ENCODE results near the gene TMEM125.

Gene TMEM125

DNA sequence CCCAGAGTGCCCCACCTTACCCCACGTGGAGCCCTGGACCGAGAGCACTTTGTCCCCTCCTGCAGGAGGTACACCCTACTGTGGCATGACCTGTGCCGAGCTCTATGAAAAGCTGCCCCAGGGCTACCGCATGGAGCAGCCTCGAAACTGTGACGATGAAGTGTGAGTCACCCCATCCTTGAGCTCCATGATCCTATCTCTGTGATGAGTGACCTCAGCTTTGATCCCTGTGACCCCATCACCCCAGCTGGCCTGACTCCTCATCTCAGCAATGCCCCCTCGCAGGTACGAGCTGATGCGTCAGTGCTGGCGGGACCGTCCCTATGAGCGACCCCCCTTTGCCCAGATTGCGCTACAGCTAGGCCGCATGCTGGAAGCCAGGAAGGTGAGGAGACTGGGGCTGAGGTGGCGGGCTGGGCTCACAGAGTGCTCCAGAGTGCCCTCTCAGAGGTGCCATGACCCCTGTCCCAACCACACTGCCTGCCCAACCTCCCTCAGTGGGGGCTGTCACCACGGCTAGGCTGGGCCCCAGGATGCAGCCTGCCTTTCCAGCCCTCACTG, 51.6 kb downstream of the TMEM125 start:
- no peak for DNase-seq (ENCODE audit: low read depth)
- TF ChIP-seq, protein P1, sequence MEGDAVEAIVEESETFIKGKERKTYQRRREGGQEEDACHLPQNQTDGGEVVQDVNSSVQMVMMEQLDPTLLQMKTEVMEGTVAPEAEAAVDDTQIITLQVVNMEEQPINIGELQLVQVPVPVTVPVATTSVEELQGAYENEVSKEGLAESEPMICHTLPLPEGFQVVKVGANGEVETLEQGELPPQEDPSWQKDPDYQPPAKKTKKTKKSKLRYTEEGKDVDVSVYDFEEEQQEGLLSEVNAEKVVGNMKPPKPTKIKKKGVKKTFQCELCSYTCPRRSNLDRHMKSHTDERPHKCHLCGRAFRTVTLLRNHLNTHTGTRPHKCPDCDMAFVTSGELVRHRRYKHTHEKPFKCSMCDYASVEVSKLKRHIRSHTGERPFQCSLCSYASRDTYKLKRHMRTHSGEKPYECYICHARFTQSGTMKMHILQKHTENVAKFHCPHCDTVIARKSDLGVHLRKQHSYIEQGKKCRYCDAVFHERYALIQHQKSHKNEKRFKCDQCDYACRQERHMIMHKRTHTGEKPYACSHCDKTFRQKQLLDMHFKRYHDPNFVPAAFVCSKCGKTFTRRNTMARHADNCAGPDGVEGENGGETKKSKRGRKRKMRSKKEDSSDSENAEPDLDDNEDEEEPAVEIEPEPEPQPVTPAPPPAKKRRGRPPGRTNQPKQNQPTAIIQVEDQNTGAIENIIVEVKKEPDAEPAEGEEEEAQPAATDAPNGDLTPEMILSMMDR (IDR thresholded peaks at IDR 0.05; ENCODE audit: low read length, missing control alignments), result no peak

DNA sequence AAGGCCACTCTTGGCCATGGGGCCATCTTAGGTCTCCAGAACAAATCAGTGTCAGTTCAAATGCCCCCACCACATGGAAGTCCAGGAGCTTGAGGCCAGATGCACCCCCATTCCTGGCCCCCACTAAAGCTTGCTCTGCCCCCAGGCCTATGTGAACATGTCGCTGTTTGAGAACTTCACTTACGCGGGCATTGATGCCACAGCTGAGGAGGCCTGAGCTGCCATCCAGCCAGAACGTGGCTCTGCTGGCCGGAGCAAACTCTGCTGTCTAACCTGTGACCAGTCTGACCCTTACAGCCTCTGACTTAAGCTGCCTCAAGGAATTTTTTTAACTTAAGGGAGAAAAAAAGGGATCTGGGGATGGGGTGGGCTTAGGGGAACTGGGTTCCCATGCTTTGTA, 52.7 kb downstream of the TMEM125 start:
- TF ChIP-seq, protein P1 (IDR thresholded peaks at IDR 0.05; ENCODE audit: low read length, missing control alignments), result no peak
- no peak overlapping the region for H3K4me3 ChIP-seq (replicated peaks; ENCODE audit: low read depth, low read length)
- no peak for DNase-seq (ENCODE audit: low read depth)

More for the DNA sequence above, 51.6 kb downstream of the TMEM125 start:
- no peak overlapping the region for H3K4me3 ChIP-seq (replicated peaks; ENCODE audit: low read depth, low read length)

Data from fibroblast of pulmonary artery (primary cell).